Kidney (tissue), 14 donors: ENCODE results near the gene RAPGEF1. TPM values are rescaled to one million over a fixed set of nuclear protein-coding genes. Genes with fewer than 3 reads are reported as not detected.

ENCODE experiments used
- DNase-seq, 5 donors: peaks; one replicate each; pipeline ENCODE4 v3.0.0-alpha.2; 2013 to 2020
- FAIRE-seq: peaks from 2 replicates; lab custom pipeline; 2012; peaks lifted over from hg19 to GRCh38; lab: Jason Lieb, UNC
- H3K27ac ChIP-seq, 2 donors: one replicate each; pipeline ENCODE4 v1.7.0; 2013; ENCODE audit warnings: low read depth in 2 of 2, low read length in 2 of 2, inconsistent platforms in 1 of 2
- H3K27me3 ChIP-seq: one replicate; pipeline ENCODE4 v1.7.1; 2013; ENCODE audit warnings: low read length, inconsistent platforms; ENCODE audit not compliant: control insufficient read depth, insufficient read depth
- H3K36me3 ChIP-seq, 3 donors: one replicate each; pipeline versions ENCODE4 v1.7.0 to v1.7.1; 2013; ENCODE audit warnings: low read length in 3 of 3, control low read depth in 1 of 3, inconsistent platforms in 1 of 3; ENCODE audit not compliant: insufficient read depth in 3 of 3, control insufficient read depth in 2 of 3
- H3K4me1 ChIP-seq, 3 donors: one replicate each; pipeline versions ENCODE4 v1.7.0 to v1.7.1; 2013; ENCODE audit warnings: low read length in 3 of 3, inconsistent platforms in 1 of 3, low read depth in 1 of 3; ENCODE audit not compliant: control insufficient read depth in 2 of 3, insufficient read depth in 2 of 3
- H3K4me3 ChIP-seq, 3 donors: one replicate each; pipeline versions ENCODE4 v1.7.0 to v1.8.1; 2013; ENCODE audit warnings: low read length in 3 of 3, control low read depth in 1 of 3, inconsistent platforms in 1 of 3
- H3K9ac ChIP-seq, 3 donors: one replicate each; pipeline versions ENCODE4 v1.7.0 to v1.7.1; 2013; ENCODE audit warnings: low read length in 3 of 3, control low read depth in 1 of 3, inconsistent platforms in 1 of 3
- H3K9me3 ChIP-seq, 3 donors: one replicate each; pipeline versions ENCODE4 v1.7.0 to v1.7.1; 2013; ENCODE audit warnings: low read length in 3 of 3, control low read depth in 1 of 3, inconsistent platforms in 1 of 3; ENCODE audit not compliant: control insufficient read depth in 2 of 3, insufficient read depth in 1 of 3
- intact Hi-C: fragments of 100-400 bp; cut with DNase I; formaldehyde crosslinking; loops from one replicate; pipeline ENCODE4 v1.11.1; 2022
- polyA plus RNA-seq: library from polyadenylated mRNA; stranded (reverse); fragments of 350-450 nt; fragmentation: Illumina TruSeq; extraction: RNeasy Lipid Tissue Mini Kit (QIAGEN cat#74804); gene quantifications from one replicate; pipeline ENCODE4 v1.2.3, GENCODE V29; 2014; ENCODE audit warnings: low read depth, low replicate concordance; ENCODE audit not compliant: insufficient read depth
- total RNA-seq: library from RNA; stranded (reverse); fragmentation: NEBNext Ultra II Directional; extraction: Animal tissue kit (Norgen Biotek cat#: 25700); gene quantifications from one replicate; pipeline ENCODE4 v1.2.1, GENCODE V29; 2021
- TF ChIP-seq, protein P1 (sequence below): IDR thresholded peaks from 3 replicates; pipeline ENCODE4 v1.5.1; 2012; ENCODE audit warnings: mild to moderate bottlenecking, moderate library complexity, borderline replicate concordance; ENCODE audit not compliant: insufficient read depth; ENCODE audit errors: extremely low read depth
- donor health status: control.
- donor health status: control.
- donor health status: control.
- donor health status: control.
- donor health status: control.
- donor health status: DM: yes; HTN: yes; CAD: no.
- donor health status: Normal renal cell carcinoma (clear cell type).

The RAPGEF1 gene
- total and polyA plus RNA-seq, 2 donors from 2014 or later = 15.5 to 79.7 TPM

GRCh38 chr9:131584858-131585257 lies 155.0 kb downstream of the RAPGEF1 start:
- no peaks in the 10 kb centered on the region for H3K27me3 ChIP-seq
- intact Hi-C loops = loop anchor here (10.0 kb wide), 1 partner anchor 160 kb away; the partner anchor contains the start of gene RAPGEF1
- FAIRE-seq (no peak), DNase-seq (no peak)
- H3K9ac ChIP-seq = no peak overlapping the region
- no peaks in the 10 kb centered on the region for H3K4me1 ChIP-seq
- peaks cover 0 to 42% (median 25%) of the 10 kb centered on the region in 3 donors for H3K36me3 ChIP-seq
- no peak overlapping the region for H3K27ac ChIP-seq
- TF ChIP-seq, protein P1, sequence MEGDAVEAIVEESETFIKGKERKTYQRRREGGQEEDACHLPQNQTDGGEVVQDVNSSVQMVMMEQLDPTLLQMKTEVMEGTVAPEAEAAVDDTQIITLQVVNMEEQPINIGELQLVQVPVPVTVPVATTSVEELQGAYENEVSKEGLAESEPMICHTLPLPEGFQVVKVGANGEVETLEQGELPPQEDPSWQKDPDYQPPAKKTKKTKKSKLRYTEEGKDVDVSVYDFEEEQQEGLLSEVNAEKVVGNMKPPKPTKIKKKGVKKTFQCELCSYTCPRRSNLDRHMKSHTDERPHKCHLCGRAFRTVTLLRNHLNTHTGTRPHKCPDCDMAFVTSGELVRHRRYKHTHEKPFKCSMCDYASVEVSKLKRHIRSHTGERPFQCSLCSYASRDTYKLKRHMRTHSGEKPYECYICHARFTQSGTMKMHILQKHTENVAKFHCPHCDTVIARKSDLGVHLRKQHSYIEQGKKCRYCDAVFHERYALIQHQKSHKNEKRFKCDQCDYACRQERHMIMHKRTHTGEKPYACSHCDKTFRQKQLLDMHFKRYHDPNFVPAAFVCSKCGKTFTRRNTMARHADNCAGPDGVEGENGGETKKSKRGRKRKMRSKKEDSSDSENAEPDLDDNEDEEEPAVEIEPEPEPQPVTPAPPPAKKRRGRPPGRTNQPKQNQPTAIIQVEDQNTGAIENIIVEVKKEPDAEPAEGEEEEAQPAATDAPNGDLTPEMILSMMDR = no peak
- no peak overlapping the region for H3K4me3 ChIP-seq
- H3K9me3 ChIP-seq = no peaks in the 10 kb centered on the region

- Histone ChIP-seq H3K9ac (no peak overlapping the region), H3K27ac (no peak overlapping the region), H3K4me1 (peaks cover 0 to 3% (median 0%) of the 10 kb centered on the region in 3 donors), H3K9me3 (no peaks in the 10 kb centered on the region), H3K27me3 (no peaks in the 10 kb centered on the region), H3K36me3 (peaks cover 0 to 49% (median 25%) of the 10 kb centered on the region in 3 donors), H3K4me3 (no peak overlapping the region)
- intact Hi-C loops = loop anchor here (10.0 kb wide), 1 partner anchor 161 kb away; the partner anchor contains the start of gene RAPGEF1
- FAIRE-seq (no peak), DNase-seq (no peak)
- TF ChIP-seq, protein P1 = no peak
These were observed 155.9 kb downstream of the RAPGEF1 start for GRCh38 chr9:131583836-131584555.

- Histone ChIP-seq H3K4me1 (peaks cover 0 to 3% (median 0%) of the 10 kb centered on the region in 3 donors), H3K27me3 (no peaks in the 10 kb centered on the region), H3K4me3 (no peak overlapping the region), H3K9ac (no peak overlapping the region), H3K36me3 (peaks cover 0 to 48% (median 19%) of the 10 kb centered on the region in 3 donors), H3K9me3 (no peaks in the 10 kb centered on the region), H3K27ac (no peak overlapping the region)
- TF ChIP-seq, protein P1 = no peak
- FAIRE-seq (no peak), DNase-seq (no peak)
- intact Hi-C loops = loop anchor here (10.0 kb wide), 1 partner anchor 162 kb away; the partner anchor contains the start of gene RAPGEF1
These were observed 156.6 kb downstream of the RAPGEF1 start for GRCh38 chr9:131583337-131583645.
